Measurements from ENCODE around the gene KIRREL3. TPM values are rescaled to one million over a fixed set of nuclear protein-coding genes. Genes with fewer than 3 reads are reported as not detected.

The KIRREL3 gene
- total and polyA plus RNA-seq, 3 donors from 2014 or later = 1.0 to 1.1 (median 1.1) TPM

- WGBS, 2 donors = 63 to 66% methylated on average over 3 of the region's 3 CpGs
- Histone ChIP-seq H3K27me3 (no peaks in the 10 kb centered on the region), H3K36me3 (ENCODE audit: low read depth, missing control alignments) (no peaks in the 10 kb centered on the region), H3K9me3 (no peaks in the 10 kb centered on the region), H3K4me3 (no peak overlapping the region), H3K4me1 (peaks cover 34% of the 10 kb centered on the region), H3K27ac (peak overlapping the region in 1 of 2 donors; percentile 77)
- intact Hi-C loops (cut with DNase I; ENCODE audit: low total_unique reads) = no loop called here
- TF ChIP-seq CTCF (IDR thresholded peaks at IDR 0.05) = no peak
- no peak for TF ChIP-seq POLR2A (IDR thresholded peaks at IDR 0.05)
- DNase-seq = no peak
Observed at GRCh38 chr11:126409620-126409985, 591.0 kb downstream of the KIRREL3 start.

GRCh38 chr11:126408901-126409619, 591.5 kb downstream of the KIRREL3 start:
- Histone ChIP-seq H3K36me3 (ENCODE audit: low read depth, missing control alignments) (no peaks in the 10 kb centered on the region), H3K9me3 (no peaks in the 10 kb centered on the region), H3K4me3 (no peak overlapping the region), H3K4me1 (peaks cover 35% of the 10 kb centered on the region), H3K27ac (peak overlapping the region in 1 of 2 donors; percentile 61), H3K27me3 (no peaks in the 10 kb centered on the region)
- 86 to 88% methylated on average over 12 of the region's 12 CpGs for WGBS, 2 donors
- DNase-seq = no peak
- intact Hi-C loops (cut with DNase I; ENCODE audit: low total_unique reads) = no loop called here
- TF ChIP-seq CTCF (IDR thresholded peaks at IDR 0.05) = no peak
- TF ChIP-seq POLR2A (IDR thresholded peaks at IDR 0.05) = no peak

GRCh38 chr11:126408496-126408895, 592.1 kb downstream of the KIRREL3 start:
- H3K27me3 ChIP-seq = no peaks in the 10 kb centered on the region
- H3K4me3 ChIP-seq = no peak overlapping the region
- 68 to 80% methylated on average over 5 to 12 of the region's 12 CpGs for WGBS, 2 donors
- peaks cover 37% of the 10 kb centered on the region for H3K4me1 ChIP-seq
- intact Hi-C loops (cut with DNase I; ENCODE audit: low total_unique reads) = no loop called here
- TF ChIP-seq POLR2A (IDR thresholded peaks at IDR 0.05) = no peak
- no peak for TF ChIP-seq CTCF (IDR thresholded peaks at IDR 0.05)
- H3K9me3 ChIP-seq = no peaks in the 10 kb centered on the region
- H3K27ac ChIP-seq = no peak overlapping the region
- H3K36me3 ChIP-seq (ENCODE audit: low read depth, missing control alignments) = no peaks in the 10 kb centered on the region
- no peak for DNase-seq

GRCh38 chr11:126407682-126408288, 592.8 kb downstream of the KIRREL3 start:
- H3K27me3 ChIP-seq = no peaks in the 10 kb centered on the region
- no peak for DNase-seq
- no peak overlapping the region for H3K4me3 ChIP-seq
- 80 to 89% methylated on average over 13 to 15 of the region's 15 CpGs for WGBS, 2 donors
- H3K36me3 ChIP-seq (ENCODE audit: low read depth, missing control alignments) = no peaks in the 10 kb centered on the region
- H3K9me3 ChIP-seq = no peaks in the 10 kb centered on the region
- TF ChIP-seq POLR2A (IDR thresholded peaks at IDR 0.05) = no peak
- TF ChIP-seq CTCF (IDR thresholded peaks at IDR 0.05) = no peak
- peaks cover 44% of the 10 kb centered on the region for H3K4me1 ChIP-seq
- H3K27ac ChIP-seq = no peak overlapping the region
- intact Hi-C loops (cut with DNase I; ENCODE audit: low total_unique reads) = no loop called here

Measured in testis (tissue), 3 donors.